Measurements from ENCODE around the gene MAN1A1.

The MAN1A1 gene

DNA sequence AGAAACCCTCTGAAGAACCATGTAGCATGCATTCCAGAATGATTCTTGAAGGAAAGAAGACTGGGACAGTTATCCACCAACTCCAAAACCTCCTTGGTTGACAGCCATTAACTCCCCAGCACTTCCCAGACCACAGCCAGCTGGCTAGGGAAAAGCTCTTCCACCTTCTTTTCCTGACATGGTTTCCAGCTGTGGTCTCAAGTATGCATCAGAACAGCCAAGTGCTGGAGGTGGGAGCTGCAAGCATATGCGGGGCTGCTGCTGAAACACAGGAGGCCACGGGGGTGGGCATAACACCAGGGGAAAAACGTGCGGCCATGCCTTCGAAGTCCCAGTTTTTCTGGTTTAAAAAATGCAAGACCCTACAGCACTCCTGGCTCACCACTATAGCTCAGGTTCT is 163.1 kb downstream of the MAN1A1 start:
- TF ChIP-seq, protein P1, sequence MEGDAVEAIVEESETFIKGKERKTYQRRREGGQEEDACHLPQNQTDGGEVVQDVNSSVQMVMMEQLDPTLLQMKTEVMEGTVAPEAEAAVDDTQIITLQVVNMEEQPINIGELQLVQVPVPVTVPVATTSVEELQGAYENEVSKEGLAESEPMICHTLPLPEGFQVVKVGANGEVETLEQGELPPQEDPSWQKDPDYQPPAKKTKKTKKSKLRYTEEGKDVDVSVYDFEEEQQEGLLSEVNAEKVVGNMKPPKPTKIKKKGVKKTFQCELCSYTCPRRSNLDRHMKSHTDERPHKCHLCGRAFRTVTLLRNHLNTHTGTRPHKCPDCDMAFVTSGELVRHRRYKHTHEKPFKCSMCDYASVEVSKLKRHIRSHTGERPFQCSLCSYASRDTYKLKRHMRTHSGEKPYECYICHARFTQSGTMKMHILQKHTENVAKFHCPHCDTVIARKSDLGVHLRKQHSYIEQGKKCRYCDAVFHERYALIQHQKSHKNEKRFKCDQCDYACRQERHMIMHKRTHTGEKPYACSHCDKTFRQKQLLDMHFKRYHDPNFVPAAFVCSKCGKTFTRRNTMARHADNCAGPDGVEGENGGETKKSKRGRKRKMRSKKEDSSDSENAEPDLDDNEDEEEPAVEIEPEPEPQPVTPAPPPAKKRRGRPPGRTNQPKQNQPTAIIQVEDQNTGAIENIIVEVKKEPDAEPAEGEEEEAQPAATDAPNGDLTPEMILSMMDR (IDR thresholded peaks at IDR 0.05; ENCODE audit: insufficient read depth, low read depth, low read length, missing control alignments) = no peak
- DNase-seq (ENCODE audit: low read depth) = no peak
- no peak overlapping the region for H3K4me3 ChIP-seq (ENCODE audit: low read length)

DNA sequence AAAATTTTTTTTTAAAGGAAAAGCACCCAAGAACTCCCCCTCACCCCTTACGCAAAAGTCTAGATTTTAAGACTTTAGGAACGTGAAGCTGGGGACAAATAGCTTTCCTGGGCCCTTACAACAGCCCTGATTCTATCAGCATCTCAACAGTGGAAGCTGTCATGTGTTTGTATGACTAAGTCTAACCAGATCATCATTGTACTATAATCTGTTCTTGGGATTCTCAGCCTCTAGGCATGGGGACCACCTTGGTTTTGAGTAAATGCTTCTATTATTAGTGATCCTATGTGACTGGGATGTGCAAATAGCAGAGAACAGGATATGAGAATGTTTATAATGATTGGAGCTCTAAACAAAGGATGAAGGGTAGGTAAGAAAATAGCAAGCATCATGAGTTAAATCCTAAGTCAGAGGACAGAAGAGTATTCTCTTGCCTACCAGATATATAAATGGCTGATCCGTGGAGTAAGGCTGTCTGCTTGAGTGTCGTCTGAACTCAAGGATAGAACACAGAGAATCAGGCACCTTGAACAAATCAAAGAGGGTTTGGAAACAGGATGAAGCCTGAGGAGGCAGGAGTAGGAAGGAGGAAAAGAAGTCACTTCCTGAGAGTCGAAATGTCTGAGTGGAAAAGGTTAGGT is 165.4 kb downstream of the MAN1A1 start:
- TF ChIP-seq, protein P1 (IDR thresholded peaks at IDR 0.05; ENCODE audit: insufficient read depth, low read depth, low read length, missing control alignments) = no peak
- no peak for DNase-seq (ENCODE audit: low read depth)
- no peak overlapping the region for H3K4me3 ChIP-seq (ENCODE audit: low read length)

DNA sequence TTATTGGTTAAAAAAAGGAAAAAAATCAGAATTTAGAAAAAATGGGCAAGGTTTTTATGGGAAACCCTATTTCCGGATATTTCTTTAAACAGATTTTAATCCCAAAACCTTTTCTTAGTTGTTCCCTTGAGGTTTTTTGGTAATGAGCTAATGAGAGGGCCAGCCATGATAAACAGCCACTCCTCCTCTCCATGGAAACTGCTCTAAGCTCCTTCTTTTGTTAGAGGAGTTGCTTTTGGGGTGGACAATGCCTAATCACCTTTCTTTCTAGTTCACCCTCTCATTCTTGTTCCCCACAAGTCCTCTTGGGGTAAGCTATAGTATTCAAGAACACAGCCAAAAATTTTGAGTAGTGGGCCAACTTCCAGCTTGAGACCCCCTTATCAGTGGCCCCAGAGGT is 166.1 kb downstream of the MAN1A1 start:
- H3K4me3 ChIP-seq (ENCODE audit: low read length) = no peak overlapping the region
- DNase-seq (ENCODE audit: low read depth) = no peak
- TF ChIP-seq, protein P1 (IDR thresholded peaks at IDR 0.05; ENCODE audit: insufficient read depth, low read depth, low read length, missing control alignments) = no peak

DNA sequence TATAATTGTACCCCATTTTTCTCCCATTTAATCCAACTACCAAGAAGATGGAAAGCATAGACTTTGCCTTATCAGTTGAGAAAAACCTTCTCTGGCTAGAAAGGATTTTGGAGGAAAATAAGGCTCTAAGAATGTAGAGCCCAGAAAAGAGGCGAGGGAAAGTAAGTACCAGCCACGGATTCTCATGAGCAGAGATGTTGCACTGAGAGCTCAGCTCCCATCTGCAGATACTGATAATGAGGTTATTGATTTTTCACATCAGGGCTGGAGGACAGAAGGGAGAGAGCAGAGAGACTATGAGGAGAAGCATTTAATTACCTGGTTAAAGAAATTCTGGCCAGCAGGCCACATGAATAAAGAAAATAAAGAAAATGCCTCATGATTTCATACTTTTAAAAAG is 166.7 kb downstream of the MAN1A1 start:
- no peak for DNase-seq (ENCODE audit: low read depth)
- TF ChIP-seq, protein P1 (IDR thresholded peaks at IDR 0.05; ENCODE audit: insufficient read depth, low read depth, low read length, missing control alignments) = no peak
- no peak overlapping the region for H3K4me3 ChIP-seq (ENCODE audit: low read length)

DNA sequence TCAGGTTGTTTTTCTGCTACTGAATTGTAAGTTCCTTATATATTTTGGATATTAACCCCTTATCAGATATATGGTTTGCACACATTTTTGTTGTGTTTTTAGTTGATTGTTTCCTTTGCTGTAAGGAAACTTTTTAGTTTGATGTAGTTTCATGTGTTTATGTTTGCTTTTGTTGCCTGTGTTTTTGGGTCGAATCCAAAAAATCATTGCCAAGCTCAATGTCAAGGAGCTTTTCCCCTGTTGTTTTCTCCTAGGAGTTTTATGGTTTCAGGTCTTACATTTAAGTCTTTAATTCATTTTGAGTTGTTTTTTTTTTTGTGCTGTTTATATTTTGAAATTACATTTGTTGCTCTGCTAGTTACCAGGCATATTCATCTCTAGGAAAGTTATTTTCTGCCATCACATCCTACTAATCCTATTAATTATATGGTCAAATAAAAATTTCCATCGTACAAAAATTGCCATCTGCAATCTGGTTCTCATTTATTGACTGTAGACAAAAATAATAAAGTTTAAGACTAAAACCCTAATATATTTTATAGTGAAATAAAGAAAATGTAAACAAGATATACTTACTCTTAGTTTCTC is 167.3 kb downstream of the MAN1A1 start:
- TF ChIP-seq, protein P1 (IDR thresholded peaks at IDR 0.05; ENCODE audit: insufficient read depth, low read depth, low read length, missing control alignments) = no peak
- H3K4me3 ChIP-seq (ENCODE audit: low read length) = no peak overlapping the region
- DNase-seq (ENCODE audit: low read depth) = no peak

DNA sequence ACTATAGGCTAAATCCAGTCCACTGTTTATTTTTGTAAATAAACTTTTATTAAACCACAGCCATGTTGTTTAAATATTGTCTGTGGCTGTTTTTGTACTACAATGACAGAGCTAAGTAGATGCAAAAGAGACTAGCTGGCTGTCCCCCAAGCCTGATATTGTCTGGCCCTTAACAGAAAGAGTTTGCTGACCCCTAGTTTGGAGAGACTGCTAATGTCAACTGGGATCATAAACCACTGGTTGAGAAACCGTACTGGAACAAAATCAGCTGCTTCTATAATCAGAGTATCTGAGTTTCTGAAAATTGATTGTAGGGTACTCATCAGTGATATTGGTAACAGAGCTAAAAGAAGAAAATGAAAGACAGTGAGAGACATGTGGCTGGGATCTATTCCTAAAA is 168.5 kb downstream of the MAN1A1 start:
- H3K4me3 ChIP-seq (ENCODE audit: low read length) = no peak overlapping the region
- no peak for DNase-seq (ENCODE audit: low read depth)

More for the DNA sequence above, 168.5 kb downstream of the MAN1A1 start:
- TF ChIP-seq, protein P1 (IDR thresholded peaks at IDR 0.05; ENCODE audit: insufficient read depth, low read depth, low read length, missing control alignments) = no peak
